Measurements from ENCODE around the gene ANO6.

Gene ANO6

GRCh38 chr12:45354399-45354798 lies 138.5 kb downstream of the ANO6 start:
- no peak overlapping the region for H3K4me3 ChIP-seq (ENCODE audit: low read length)
- no peak for TF ChIP-seq CTCF (conservative IDR thresholded peaks at IDR 0.05; ENCODE audit: low read depth, low read length)
- DNase-seq (ENCODE audit: low read depth), result no peak

DNA sequence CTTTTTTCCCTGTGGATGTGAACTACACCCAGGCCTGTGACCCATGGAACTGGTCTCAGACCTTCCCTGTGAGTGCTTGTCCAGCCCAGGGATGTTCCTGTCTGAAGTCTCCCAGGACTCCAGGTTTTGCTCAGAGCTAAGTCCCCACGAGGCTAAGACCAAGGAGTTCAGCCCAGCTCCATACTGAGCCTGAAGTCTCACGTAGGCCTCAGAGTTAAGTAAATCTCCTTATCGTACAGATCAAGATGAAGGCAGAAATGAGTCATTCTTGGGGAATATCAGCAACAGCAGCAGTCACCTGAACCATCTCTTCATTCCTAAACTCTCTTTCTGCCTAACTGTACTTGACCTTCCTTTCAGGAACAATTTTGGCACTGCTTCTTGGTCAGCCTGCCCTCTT lies 139.8 kb downstream of the ANO6 start:
- no peak for TF ChIP-seq CTCF (conservative IDR thresholded peaks at IDR 0.05; ENCODE audit: low read depth, low read length)
- H3K4me3 ChIP-seq (ENCODE audit: low read length), result no peak overlapping the region
- peak; percentile 60 for DNase-seq (ENCODE audit: low read depth)

DNA sequence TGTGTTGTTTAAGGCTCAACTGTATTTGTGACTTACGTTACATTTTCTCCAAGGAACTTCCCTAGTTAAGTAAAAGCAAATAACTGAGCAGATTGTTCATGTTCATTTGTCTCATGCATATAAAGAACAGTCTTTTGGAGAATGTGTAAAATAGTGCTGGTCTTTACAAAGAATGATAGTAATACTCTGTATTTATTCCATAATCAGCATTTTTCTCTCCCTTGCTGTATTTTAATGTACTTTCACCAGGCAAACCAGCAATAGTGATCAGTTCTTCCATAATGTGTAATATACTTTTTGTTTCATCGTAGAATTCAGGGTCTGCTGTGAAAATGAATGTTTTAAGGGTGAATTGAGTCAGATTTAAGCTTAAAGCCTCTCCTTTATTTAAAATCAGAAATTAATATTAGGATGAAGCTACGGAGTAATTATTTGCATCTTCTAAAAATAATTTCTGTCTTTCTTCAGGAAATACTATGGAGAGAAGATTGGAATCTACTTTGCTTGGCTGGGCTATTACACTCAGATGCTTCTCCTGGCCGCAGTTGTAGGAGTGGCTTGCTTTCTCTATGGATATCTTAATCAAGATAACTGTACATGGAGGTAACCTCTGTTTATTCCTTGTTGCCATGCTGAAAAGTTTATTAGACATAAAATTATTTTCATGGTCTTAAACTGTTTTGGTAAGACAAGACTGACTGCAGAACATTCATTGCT lies 141.1 kb downstream of the ANO6 start:
- no peak for DNase-seq (ENCODE audit: low read depth)
- no peak overlapping the region for H3K4me3 ChIP-seq (ENCODE audit: low read length)
- TF ChIP-seq CTCF (conservative IDR thresholded peaks at IDR 0.05; ENCODE audit: low read depth, low read length), result no peak

DNA sequence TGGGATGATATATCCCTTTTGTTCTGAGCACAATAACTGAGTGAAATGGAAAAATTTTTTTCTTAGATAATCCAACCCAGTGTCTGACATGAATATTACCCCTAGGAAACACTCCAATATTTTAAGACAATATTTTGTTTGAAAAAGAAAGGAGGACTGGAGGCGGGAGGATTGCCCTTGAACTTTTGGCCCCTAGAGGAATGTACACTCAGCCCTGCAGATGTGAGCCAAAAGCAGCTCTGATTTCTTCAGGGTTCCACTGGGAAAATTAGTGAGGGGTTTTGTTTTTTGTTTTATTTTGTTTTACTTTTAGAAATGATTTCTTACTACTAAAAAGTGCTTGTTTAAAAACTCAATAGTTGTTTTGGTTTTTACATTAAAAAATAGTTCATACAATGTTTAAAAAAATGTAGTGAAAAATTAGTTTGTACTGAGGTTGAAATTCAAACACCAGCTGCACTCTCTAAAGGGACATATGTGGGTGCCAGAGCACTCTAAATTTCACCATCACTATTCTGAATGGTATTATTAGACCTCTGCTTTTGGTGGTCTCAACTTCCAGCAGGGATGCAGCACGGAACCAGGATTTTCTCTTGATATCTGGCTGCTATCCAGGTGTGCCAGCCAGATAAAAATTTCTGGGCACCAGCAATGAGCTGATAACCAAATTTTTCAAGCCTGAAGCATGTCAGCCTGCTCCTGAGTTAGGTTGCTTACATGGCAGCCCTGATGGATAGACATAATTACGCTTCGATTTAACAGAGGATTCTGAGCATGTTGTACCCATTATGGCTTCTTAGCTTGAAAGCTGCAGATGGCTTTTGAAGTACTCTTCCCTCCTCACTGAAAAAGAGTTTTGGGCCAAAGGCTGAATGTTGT lies 141.9 kb downstream of the ANO6 start:
- TF ChIP-seq CTCF (conservative IDR thresholded peaks at IDR 0.05; ENCODE audit: low read depth, low read length), result no peak
- DNase-seq (ENCODE audit: low read depth), result no peak
- H3K4me3 ChIP-seq (ENCODE audit: low read length), result no peak overlapping the region

DNA sequence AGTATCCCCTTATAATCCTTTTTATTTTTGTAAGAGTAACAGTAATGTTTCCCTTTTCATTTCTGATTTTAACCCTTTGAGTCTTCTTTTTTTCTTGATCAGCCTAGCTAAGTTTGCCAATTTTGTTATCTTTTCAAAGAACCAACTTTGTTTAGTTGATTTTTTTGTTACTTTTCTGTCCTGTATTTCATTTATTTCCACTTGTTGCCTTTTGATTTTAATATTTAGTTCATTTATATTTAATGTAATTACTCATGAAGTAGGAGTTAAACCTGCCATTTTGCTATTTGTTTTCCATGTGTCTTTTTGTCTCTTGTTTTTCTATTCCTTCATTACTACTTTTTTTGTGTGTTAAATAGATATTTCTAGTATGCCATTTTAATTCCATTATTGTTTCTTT lies 146.4 kb downstream of the ANO6 start:
- TF ChIP-seq CTCF (conservative IDR thresholded peaks at IDR 0.05; ENCODE audit: low read depth, low read length), result no peak
- DNase-seq (ENCODE audit: low read depth), result no peak
- no peak overlapping the region for H3K4me3 ChIP-seq (ENCODE audit: low read length)

- no peak overlapping the region for H3K4me3 ChIP-seq (ENCODE audit: low read length)
- TF ChIP-seq CTCF (conservative IDR thresholded peaks at IDR 0.05; ENCODE audit: low read depth, low read length), result no peak
- DNase-seq (ENCODE audit: low read depth), result no peak
Measured at GRCh38 chr12:45363903-45364302, 148.0 kb downstream of the ANO6 start.
